GM18498 (cell line): ENCODE measurements around the gene CCDC43.

ENCODE experiments used
- ATAC-seq: cut with Tn5 transposase; IDR thresholded peaks from one replicate; pipeline ENCODE4 v1.9.1; 2021; ENCODE audit warnings: mild to moderate bottlenecking, moderate library complexity; ENCODE audit not compliant: unreplicated experiment

CCDC43 gene

GRCh38 chr17:44628243-44629188 lies 61.1 kb downstream of the CCDC43 start:
- no peak for ATAC-seq

DNA sequence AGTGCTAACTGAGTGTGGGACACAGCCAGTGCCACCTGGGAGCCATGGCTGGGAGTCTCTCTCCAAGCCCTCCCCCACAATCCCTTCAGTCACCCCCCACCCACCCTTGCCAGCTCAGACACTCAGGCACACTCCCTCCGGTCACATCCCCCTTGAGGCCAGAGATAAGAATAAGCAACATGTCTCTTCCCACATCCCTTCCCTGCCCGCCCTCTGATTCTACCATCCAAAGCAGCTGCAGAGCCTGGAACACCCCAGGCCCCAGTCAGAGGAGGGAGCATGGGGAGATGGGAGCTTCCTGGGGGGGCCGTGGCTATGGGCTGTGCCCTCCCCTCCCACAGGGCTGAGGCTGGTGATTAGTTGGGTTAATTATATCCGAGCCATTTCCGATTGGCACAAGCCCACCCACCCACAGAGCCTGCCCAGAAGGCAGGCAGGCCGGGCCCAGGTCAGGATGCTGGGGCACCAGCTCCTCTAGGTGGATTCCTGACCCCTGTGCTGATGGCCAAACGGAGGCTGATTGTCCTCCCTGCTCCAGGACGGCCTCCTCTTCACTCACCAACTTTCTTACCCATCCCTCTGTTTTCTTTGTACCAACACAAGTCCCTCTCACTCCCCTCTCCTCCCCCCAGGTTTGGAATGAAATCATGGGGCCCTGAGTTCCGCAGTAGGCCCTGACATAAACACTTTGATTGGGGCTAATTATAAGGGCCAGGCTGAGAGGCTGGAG lies 61.9 kb downstream of the CCDC43 start:
- ATAC-seq = no peak
